Ascending aorta (tissue), 2 donors: ENCODE results near the gene RAPGEF1. TPM values are rescaled to one million over a fixed set of nuclear protein-coding genes. Genes with fewer than 3 reads are reported as not detected.

Source experiments
- DNase-seq, 2 donors: peaks; one replicate each; pipeline ENCODE4 v3.0.0-alpha.2; 2019; ENCODE audit warnings: low spot score in 2 of 2
- H3K27ac ChIP-seq, 2 donors: fragments of 200-600 bp; sonication (generic); one replicate each; pipeline ENCODE4 v1.5.1; 2016 to 2017; ENCODE audit warnings: mild to moderate bottlenecking in 1 of 2
- H3K27me3 ChIP-seq: fragments of 200-600 bp; sonication (generic); one replicate; pipeline ENCODE4 v1.5.1; 2017
- H3K36me3 ChIP-seq, 2 donors: fragments of 200-600 bp; sonication (generic); one replicate each; pipeline ENCODE4 v1.5.1; 2016
- H3K4me1 ChIP-seq, 2 donors: fragments of 200-600 bp; sonication (generic); one replicate each; pipeline ENCODE4 v1.5.1; 2016 to 2017; ENCODE audit warnings: mild to moderate bottlenecking in 1 of 2
- H3K4me3 ChIP-seq, 2 donors: fragments of 200-600 bp; sonication (generic); one replicate each; pipeline ENCODE4 v1.5.1; 2016 to 2017; ENCODE audit warnings: mild to moderate bottlenecking in 1 of 2
- H3K9me3 ChIP-seq, 2 donors: fragments of 200-600 bp; sonication (generic); one replicate each; pipeline ENCODE4 v1.5.1; 2016
- intact Hi-C: fragments of 100-400 bp; cut with DNase I; formaldehyde crosslinking; loops from one replicate; pipeline ENCODE4 v1.15.1; 2023
- total RNA-seq: library from RNA; depleted of rRNA; stranded (reverse); fragments of >200 nt; gene quantifications from one replicate; pipeline ENCODE4 v1.1.0, GENCODE V29; 2016
- TF ChIP-seq, protein P1 (sequence below), 3 experiments: fragments of 200-600 bp in 2 of 3; fragments of 450-650 bp in 1 of 3; sonication (generic) in 2 of 3; IDR thresholded peaks; one replicate each; pipeline ENCODE4 v1.5.1; 2016 to 2019; ENCODE audit warnings: antibody characterized with exemption in 3 of 3, mild to moderate bottlenecking in 1 of 3, moderate library complexity in 1 of 3

The RAPGEF1 gene
- total RNA-seq, 1 donor from 2014 or later = 95.5 TPM

DNA sequence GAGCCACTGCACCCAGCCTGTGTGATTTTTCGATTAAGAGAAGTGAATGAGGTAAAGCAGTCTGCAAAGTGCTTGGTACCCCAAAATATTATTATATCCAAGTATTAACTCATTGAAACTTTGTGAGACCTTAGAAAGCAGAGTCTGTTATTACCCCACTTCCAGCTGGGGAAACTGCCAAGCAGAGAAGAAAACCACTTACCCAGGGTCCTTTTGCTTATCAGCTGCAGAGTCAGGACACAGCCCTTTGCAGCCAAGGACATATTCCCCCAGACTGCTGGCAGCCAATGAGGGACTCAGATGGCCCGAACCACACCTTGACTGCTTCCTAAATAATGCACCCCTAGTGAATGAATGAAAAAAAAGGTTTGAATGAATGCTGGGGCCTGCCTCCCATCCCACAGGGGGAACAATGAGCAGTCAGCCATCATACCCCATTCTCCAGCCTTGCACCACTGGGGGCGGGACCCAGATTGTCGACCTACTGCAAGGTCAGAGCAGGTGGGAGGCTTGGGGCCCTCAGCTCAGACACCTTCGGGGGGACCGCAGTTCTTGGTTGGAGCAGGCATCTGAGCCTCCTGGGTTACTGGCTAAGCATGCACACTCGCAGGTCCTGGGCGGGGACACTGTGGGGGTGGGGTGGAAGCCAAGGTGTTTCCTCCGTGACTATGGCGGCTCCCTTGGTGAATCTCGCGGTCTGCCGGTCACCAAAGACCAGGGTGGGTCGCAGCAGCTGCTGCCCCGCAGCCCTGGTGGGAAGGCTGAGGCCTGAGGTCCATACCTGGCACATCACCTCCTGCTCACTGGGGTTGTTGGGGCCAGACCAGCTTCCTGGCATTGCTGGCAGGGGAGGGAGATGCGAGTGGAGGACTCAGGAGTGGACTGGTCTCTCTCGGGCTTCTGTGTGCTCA lies 164.9 kb downstream of the RAPGEF1 start:
- peaks cover 41 to 73% of the 10 kb centered on the region in 2 donors for H3K36me3 ChIP-seq
- H3K9me3 ChIP-seq = no peaks in the 10 kb centered on the region
- H3K4me1 ChIP-seq = no peaks in the 10 kb centered on the region
- H3K27me3 ChIP-seq = no peaks in the 10 kb centered on the region
- no peak overlapping the region for H3K27ac ChIP-seq
- no peak for DNase-seq
- H3K4me3 ChIP-seq = no peak overlapping the region
- TF ChIP-seq, protein P1, sequence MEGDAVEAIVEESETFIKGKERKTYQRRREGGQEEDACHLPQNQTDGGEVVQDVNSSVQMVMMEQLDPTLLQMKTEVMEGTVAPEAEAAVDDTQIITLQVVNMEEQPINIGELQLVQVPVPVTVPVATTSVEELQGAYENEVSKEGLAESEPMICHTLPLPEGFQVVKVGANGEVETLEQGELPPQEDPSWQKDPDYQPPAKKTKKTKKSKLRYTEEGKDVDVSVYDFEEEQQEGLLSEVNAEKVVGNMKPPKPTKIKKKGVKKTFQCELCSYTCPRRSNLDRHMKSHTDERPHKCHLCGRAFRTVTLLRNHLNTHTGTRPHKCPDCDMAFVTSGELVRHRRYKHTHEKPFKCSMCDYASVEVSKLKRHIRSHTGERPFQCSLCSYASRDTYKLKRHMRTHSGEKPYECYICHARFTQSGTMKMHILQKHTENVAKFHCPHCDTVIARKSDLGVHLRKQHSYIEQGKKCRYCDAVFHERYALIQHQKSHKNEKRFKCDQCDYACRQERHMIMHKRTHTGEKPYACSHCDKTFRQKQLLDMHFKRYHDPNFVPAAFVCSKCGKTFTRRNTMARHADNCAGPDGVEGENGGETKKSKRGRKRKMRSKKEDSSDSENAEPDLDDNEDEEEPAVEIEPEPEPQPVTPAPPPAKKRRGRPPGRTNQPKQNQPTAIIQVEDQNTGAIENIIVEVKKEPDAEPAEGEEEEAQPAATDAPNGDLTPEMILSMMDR (IDR thresholded peaks at IDR 0.05) = no peak
- intact Hi-C loops = no loop called here

DNA sequence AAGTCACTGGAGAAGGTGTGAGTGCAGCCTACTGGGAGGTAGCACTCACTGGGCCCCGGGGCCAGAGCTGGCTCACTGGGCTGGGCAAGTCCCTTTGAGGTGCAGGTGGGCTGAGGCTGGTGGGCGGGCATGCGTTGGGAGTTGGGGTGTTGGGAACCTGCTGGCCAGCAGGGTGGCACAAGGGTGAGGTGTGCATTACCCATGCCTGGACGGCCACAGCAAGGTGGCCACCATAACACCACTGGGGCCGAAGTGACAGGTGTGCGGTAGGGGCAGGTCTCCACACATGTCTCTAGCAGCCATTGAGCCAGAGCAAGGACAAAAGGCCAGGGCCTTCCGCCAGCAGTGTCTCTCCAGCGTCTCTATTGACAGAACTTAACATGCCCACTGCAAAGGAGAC lies 172.0 kb downstream of the RAPGEF1 start:
- H3K9me3 ChIP-seq = peaks cover 0 to 2% of the 10 kb centered on the region in 2 donors
- no peaks in the 10 kb centered on the region for H3K27me3 ChIP-seq
- intact Hi-C loops = no loop called here
- H3K4me1 ChIP-seq = no peaks in the 10 kb centered on the region
- TF ChIP-seq, protein P1 (IDR thresholded peaks at IDR 0.05) = no peak
- no peak overlapping the region for H3K4me3 ChIP-seq
- DNase-seq = no peak
- H3K27ac ChIP-seq = no peak overlapping the region
- H3K36me3 ChIP-seq = peaks cover 13 to 18% of the 10 kb centered on the region in 2 donors

DNA sequence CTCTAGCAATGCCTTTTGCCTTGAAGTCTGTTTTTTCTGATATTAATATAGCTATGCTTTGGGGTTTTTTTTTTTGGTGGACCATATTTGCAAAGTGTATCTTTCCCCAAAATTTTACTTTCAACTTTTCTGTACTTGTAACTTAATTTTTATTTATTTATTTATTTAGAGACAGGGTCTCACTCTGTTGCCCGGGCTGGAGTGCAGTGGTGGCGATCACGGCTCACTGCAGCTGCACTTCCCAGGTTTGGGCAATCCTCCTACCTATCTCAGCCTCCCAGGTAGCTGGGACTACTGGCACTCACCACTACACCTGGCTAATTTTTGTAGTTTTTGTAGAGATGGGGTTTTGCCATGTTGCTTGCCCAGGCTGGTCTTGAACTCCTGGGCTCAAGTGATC lies 173.7 kb downstream of the RAPGEF1 start:
- H3K36me3 ChIP-seq = peaks cover 0 to 3% of the 10 kb centered on the region in 2 donors
- intact Hi-C loops = no loop called here

DNA sequence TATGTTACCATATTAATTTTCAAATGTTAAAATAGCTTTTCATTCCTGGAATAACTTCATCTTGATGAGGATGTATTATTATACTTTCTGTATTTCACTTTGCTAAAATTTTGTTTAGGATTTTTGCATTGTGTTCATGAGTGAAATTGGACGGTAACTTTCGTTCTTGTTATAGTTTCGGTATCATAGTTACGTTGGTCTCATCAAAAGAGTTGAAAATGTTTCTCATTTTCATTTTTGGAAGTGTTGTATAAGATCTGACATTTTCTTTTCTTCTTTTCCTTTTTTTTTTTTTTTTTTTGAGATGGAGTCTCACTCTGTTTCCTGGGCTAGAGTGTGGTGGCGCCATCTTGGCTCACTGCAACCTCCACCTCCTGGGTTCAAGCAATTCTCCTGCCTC lies 174.5 kb downstream of the RAPGEF1 start:
- intact Hi-C loops = no loop called here
- no peaks in the 10 kb centered on the region for H3K4me1 ChIP-seq

More for the DNA sequence above, 173.7 kb downstream of the RAPGEF1 start:
- DNase-seq = no peak
- Histone ChIP-seq H3K4me3 (no peak overlapping the region), H3K27me3 (no peaks in the 10 kb centered on the region), H3K27ac (no peak overlapping the region), H3K9me3 (peaks cover 0 to 7% of the 10 kb centered on the region in 2 donors), H3K4me1 (no peaks in the 10 kb centered on the region)
- TF ChIP-seq, protein P1 (IDR thresholded peaks at IDR 0.05) = no peak

DNA sequence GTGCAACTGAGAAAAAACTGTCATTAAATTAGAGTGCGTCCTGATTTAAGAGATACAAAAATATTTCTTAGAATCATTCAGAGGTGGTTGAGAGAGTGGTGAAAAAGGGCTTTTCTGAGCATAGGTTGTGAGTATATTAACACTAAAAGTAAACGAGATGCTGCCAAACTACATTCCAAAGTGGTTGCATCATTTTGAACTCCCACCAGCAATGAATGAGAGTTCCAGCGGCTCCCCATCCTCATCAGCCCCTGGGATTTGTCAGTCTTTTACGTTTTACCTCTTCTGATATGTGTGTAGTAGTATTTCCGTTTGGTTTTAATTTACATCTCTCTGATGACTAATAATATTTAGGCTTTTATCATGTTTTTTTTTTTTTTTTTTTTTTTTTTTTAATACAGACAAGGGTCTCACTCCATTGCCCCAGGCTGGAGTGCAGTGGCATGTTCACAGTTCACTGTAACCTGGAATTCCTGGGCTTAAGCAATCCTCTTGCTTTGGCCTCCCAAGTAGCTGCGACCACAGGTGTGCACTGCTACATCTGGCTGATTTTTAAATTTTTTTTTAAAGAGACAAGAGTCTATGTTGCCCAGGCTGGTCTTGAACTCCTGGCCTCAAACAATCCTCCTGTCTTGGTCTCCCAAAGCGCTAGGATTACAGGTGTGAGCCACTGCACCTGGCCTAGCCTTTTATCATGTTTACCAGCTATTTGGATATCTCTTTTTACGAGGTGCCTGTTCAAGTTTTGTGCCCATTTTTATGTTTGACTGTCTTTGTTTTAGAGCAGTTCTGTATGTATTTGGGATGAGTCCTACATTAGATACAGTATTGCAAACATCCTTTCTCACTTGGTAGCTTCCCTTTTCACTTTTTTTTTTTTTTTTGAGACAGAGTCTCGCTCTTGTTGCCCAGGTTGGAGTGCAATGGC lies 177.6 kb downstream of the RAPGEF1 start:
- Histone ChIP-seq H3K27me3 (no peaks in the 10 kb centered on the region), H3K4me3 (no peak overlapping the region), H3K9me3 (peaks cover 0 to 15% of the 10 kb centered on the region in 2 donors), H3K4me1 (no peaks in the 10 kb centered on the region), H3K36me3 (no peaks in the 10 kb centered on the region), H3K27ac (no peak overlapping the region)
- DNase-seq = no peak
- intact Hi-C loops = no loop called here
- TF ChIP-seq, protein P1 (IDR thresholded peaks at IDR 0.05) = no peak

More for the DNA sequence above, 174.5 kb downstream of the RAPGEF1 start:
- Histone ChIP-seq H3K27me3 (no peaks in the 10 kb centered on the region), H3K9me3 (peaks cover 0 to 10% of the 10 kb centered on the region in 2 donors), H3K4me3 (no peak overlapping the region), H3K27ac (no peak overlapping the region), H3K36me3 (peaks cover 0 to 3% of the 10 kb centered on the region in 2 donors)
- no peak for DNase-seq
- TF ChIP-seq, protein P1 (IDR thresholded peaks at IDR 0.05) = no peak
